ENCODE results near the gene EPHA1. TPM values are rescaled to one million over a fixed set of nuclear protein-coding genes. Genes with fewer than 3 reads are reported as not detected.
A peak's percentile ranks its signal among the peaks of the same experiment; 100 is the strongest.

The EPHA1 gene
- polyA plus RNA-seq, 1 experiment: 0.09 TPM

GRCh38 chr7:143369678-143370651 is 38.7 kb downstream of the EPHA1 start:
- CTCF ChIA-PET: interaction anchor here (0.7 to 6.8 kb wide), 5 partner anchors 10 to 148 kb away, joined by 3 to 48 read pairs (median 5); partner anchors contain the start of gene TAS2R40
- H3K4me3 ChIP-seq (ENCODE audit: low read depth, low read length): no peak overlapping the region
- TF ChIP-seq CTCF (IDR thresholded peaks at IDR 0.05; ENCODE audit: low read depth, low read length): no peak
- POLR2A ChIA-PET: interaction anchor here (0.6 to 1.7 kb wide), 2 partner anchors 10 to 12 kb away, joined by 5 to 6 read pairs; no protein-coding TSS in a partner anchor
- peaks cover 5% of the 10 kb centered on the region for H3K27me3 ChIP-seq (ENCODE audit: control insufficient read depth, insufficient read depth, low read length)
- no peak overlapping the region for H3K27ac ChIP-seq (ENCODE audit: low read depth, low read length)
- DNase-seq (ENCODE audit: low read depth, low spot score): no peak
- H3K9me3 ChIP-seq (ENCODE audit: control insufficient read depth, insufficient read depth, low read length): no peaks in the 10 kb centered on the region

GRCh38 chr7:143368387-143368786 is 40.3 kb downstream of the EPHA1 start:
- CTCF ChIA-PET: interaction anchor here (1.4 to 6.8 kb wide), 3 partner anchors 11 to 128 kb away, joined by 4 to 48 read pairs (median 43); no protein-coding TSS in a partner anchor
- Histone ChIP-seq H3K27me3 (ENCODE audit: control insufficient read depth, insufficient read depth, low read length) (peaks cover 17% of the 10 kb centered on the region), H3K9me3 (ENCODE audit: control insufficient read depth, insufficient read depth, low read length) (no peaks in the 10 kb centered on the region), H3K4me3 (ENCODE audit: low read depth, low read length) (no peak overlapping the region), H3K27ac (ENCODE audit: low read depth, low read length) (no peak overlapping the region)
- DNase-seq (ENCODE audit: low read depth, low spot score): no peak
- POLR2A ChIA-PET: interaction anchor here (1.3 to 1.7 kb wide), 2 partner anchors 12 to 13 kb away, joined by 5 read pairs; no protein-coding TSS in a partner anchor
- no peak for TF ChIP-seq CTCF (IDR thresholded peaks at IDR 0.05; ENCODE audit: low read depth, low read length)

- Histone ChIP-seq H3K4me3 (ENCODE audit: low read depth, low read length) (no peak overlapping the region), H3K9me3 (ENCODE audit: control insufficient read depth, insufficient read depth, low read length) (no peaks in the 10 kb centered on the region), H3K27me3 (ENCODE audit: control insufficient read depth, insufficient read depth, low read length) (peaks cover 21% of the 10 kb centered on the region), H3K27ac (ENCODE audit: low read depth, low read length) (no peak overlapping the region)
- POLR2A ChIA-PET: interaction anchor here (1.3 kb wide), 1 partner anchor 12 kb away, joined by 5 read pairs; no protein-coding TSS in a partner anchor
- no peak for DNase-seq (ENCODE audit: low read depth, low spot score)
- CTCF ChIA-PET: interaction anchor here (3.9 to 6.8 kb wide), 2 partner anchors 12 to 128 kb away, joined by 43 to 48 read pairs; no protein-coding TSS in a partner anchor
- no peak for TF ChIP-seq CTCF (IDR thresholded peaks at IDR 0.05; ENCODE audit: low read depth, low read length)
These were observed 40.7 kb downstream of the EPHA1 start for GRCh38 chr7:143367972-143368371.

GRCh38 chr7:143363016-143363937 is 45.4 kb downstream of the EPHA1 start:
- Histone ChIP-seq H3K4me3 (ENCODE audit: low read depth, low read length) (peak overlapping the region; percentile 32), H3K27me3 (ENCODE audit: control insufficient read depth, insufficient read depth, low read length) (peaks cover 38% of the 10 kb centered on the region), H3K9me3 (ENCODE audit: control insufficient read depth, insufficient read depth, low read length) (no peaks in the 10 kb centered on the region; the same call in 1 of the 2 replicates), H3K27ac (ENCODE audit: low read depth, low read length) (no peak overlapping the region)
- ChIA-PET CTCF (interaction anchor here (0.9 to 4.5 kb wide), 3 partner anchors 17 to 122 kb away, joined by 3 to 20 read pairs (median 4); no protein-coding TSS in a partner anchor), POLR2A (no interaction called here)
- no peak for TF ChIP-seq CTCF (IDR thresholded peaks at IDR 0.05; ENCODE audit: low read depth, low read length)
- DNase-seq (ENCODE audit: low read depth, low spot score): no peak

Measured in AG04450 (cell line).